ENCODE measurements around the gene CPSF4. TPM values are rescaled to one million over a fixed set of nuclear protein-coding genes. Genes with fewer than 3 reads are reported as not detected.

Gene CPSF4
- total and polyA plus RNA-seq, 2 donors (not counting 1 experiment from before 2014, with no cell fraction given), result 52.9 to 63.2 TPM

- Histone ChIP-seq H3K9me3 (ENCODE audit: control extremely low read depth in 1 of 3, control insufficient read depth in 2 of 3, insufficient read depth in 1 of 3, low read length in 2 of 3) (no peaks in the 10 kb centered on the region), H3K79me2 (ENCODE audit: control insufficient read depth, insufficient read depth, low read length) (peaks cover 44% of the 10 kb centered on the region), H3K36me3 (replicated peaks in 1 of 2; ENCODE audit: control extremely low read depth in 1 of 2, control insufficient read depth in 1 of 2, extremely low read depth in 1 of 2, insufficient read depth in 2 of 2, low read length in 1 of 2) (peaks cover 0 to 71% of the 10 kb centered on the region in 2 experiments), H4K20me1 (ENCODE audit: control insufficient read depth, insufficient read depth, low read length, poor library complexity, severe bottlenecking) (peaks cover 12% of the 10 kb centered on the region), H3K4me3 (ENCODE audit: control extremely low read depth in 1 of 5, extremely low read depth in 1 of 5, insufficient read depth in 1 of 5, low read depth in 2 of 5, low read length in 4 of 5) (no peak overlapping the region), H3K9ac (ENCODE audit: low read length) (no peak overlapping the region), H3K4me2 (replicated peaks; ENCODE audit: low read depth, low read length, poor library complexity, severe bottlenecking) (no peak overlapping the region), H3K27ac (ENCODE audit: low read length in 2 of 2) (no peak overlapping the region), H3K4me1 (ENCODE audit: control insufficient read depth in 2 of 2, insufficient read depth in 2 of 2, low read length in 2 of 2) (no peaks in the 10 kb centered on the region), H2AFZ (ENCODE audit: insufficient read depth, low read depth, low read length, poor library complexity, severe bottlenecking) (no peak overlapping the region), H3K27me3 (replicated peaks in 1 of 4; ENCODE audit: control extremely low read depth in 1 of 4, control insufficient read depth in 3 of 4, insufficient read depth in 4 of 4, low read length in 3 of 4) (no peaks in the 10 kb centered on the region)
- Mint-ChIP-seq H3K27ac (no peak overlapping the region), H3K4me3 (no peak overlapping the region), H3K9me3 (ENCODE audit: insufficient read depth) (no peaks in the 10 kb centered on the region), H3K27me3 (no peaks in the 10 kb centered on the region), H3K4me1 (no peaks in the 10 kb centered on the region)
- no peak for ATAC-seq (ENCODE audit: low read depth)
- no peak for DNase-seq
- POLR2A ChIA-PET, result no interaction called here
- TF ChIP-seq, protein P1, sequence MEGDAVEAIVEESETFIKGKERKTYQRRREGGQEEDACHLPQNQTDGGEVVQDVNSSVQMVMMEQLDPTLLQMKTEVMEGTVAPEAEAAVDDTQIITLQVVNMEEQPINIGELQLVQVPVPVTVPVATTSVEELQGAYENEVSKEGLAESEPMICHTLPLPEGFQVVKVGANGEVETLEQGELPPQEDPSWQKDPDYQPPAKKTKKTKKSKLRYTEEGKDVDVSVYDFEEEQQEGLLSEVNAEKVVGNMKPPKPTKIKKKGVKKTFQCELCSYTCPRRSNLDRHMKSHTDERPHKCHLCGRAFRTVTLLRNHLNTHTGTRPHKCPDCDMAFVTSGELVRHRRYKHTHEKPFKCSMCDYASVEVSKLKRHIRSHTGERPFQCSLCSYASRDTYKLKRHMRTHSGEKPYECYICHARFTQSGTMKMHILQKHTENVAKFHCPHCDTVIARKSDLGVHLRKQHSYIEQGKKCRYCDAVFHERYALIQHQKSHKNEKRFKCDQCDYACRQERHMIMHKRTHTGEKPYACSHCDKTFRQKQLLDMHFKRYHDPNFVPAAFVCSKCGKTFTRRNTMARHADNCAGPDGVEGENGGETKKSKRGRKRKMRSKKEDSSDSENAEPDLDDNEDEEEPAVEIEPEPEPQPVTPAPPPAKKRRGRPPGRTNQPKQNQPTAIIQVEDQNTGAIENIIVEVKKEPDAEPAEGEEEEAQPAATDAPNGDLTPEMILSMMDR (IDR thresholded peaks at IDR 0.05), result no peak
- no peak for TF ChIP-seq EZH2 (IDR thresholded peaks at IDR 0.05; ENCODE audit: borderline replicate concordance, insufficient read depth, low read depth, low read length, poor library complexity, severe bottlenecking)
- 98% methylated on average over 13 of the region's 13 CpGs for WGBS (ENCODE audit: insufficient coverage)
- CTCF ChIA-PET, result no interaction called here
- intact Hi-C loops (cut with micrococcal nuclease), result no loop called here
Observed at GRCh38 chr7:99452541-99452940, 13.8 kb downstream of the CPSF4 start.

DNA sequence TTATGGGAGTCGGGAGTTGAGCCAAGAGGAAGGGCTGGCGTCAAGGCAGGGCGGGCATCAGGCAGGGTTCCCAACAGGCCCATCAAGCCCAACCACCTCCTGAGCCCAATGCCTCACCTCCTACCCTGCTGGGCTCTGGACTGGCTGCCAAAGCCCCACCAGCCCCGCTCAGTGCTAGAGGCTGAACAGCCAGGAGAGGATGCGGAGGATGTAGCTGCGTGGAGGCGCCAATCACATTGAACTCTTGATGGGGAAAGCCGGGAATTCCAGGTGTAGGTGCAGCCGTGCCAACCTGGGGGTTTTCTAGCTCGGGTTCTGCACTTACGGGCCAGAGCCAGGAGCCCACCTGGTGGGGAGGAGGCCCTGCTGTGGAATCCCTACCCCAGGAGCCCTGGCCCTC lies 14.4 kb downstream of the CPSF4 start:
- Histone ChIP-seq H3K9ac (ENCODE audit: low read length) (no peak overlapping the region), H3K27ac (ENCODE audit: low read length in 2 of 2) (no peak overlapping the region), H3K27me3 (replicated peaks in 1 of 4; ENCODE audit: control extremely low read depth in 1 of 4, control insufficient read depth in 3 of 4, insufficient read depth in 4 of 4, low read length in 3 of 4) (no peaks in the 10 kb centered on the region), H3K4me3 (ENCODE audit: control extremely low read depth in 1 of 5, extremely low read depth in 1 of 5, insufficient read depth in 1 of 5, low read depth in 2 of 5, low read length in 4 of 5) (no peak overlapping the region), H3K9me3 (ENCODE audit: control extremely low read depth in 1 of 3, control insufficient read depth in 2 of 3, insufficient read depth in 1 of 3, low read length in 2 of 3) (no peaks in the 10 kb centered on the region), H3K79me2 (ENCODE audit: control insufficient read depth, insufficient read depth, low read length) (peaks cover 48% of the 10 kb centered on the region), H3K36me3 (replicated peaks in 1 of 2; ENCODE audit: control extremely low read depth in 1 of 2, control insufficient read depth in 1 of 2, extremely low read depth in 1 of 2, insufficient read depth in 2 of 2, low read length in 1 of 2) (peaks cover 0 to 71% of the 10 kb centered on the region in 2 experiments), H4K20me1 (ENCODE audit: control insufficient read depth, insufficient read depth, low read length, poor library complexity, severe bottlenecking) (peaks cover 17% of the 10 kb centered on the region), H3K4me1 (ENCODE audit: control insufficient read depth in 2 of 2, insufficient read depth in 2 of 2, low read length in 2 of 2) (no peaks in the 10 kb centered on the region), H3K4me2 (replicated peaks; ENCODE audit: low read depth, low read length, poor library complexity, severe bottlenecking) (no peak overlapping the region), H2AFZ (ENCODE audit: insufficient read depth, low read depth, low read length, poor library complexity, severe bottlenecking) (no peak overlapping the region)
- DNase-seq, result no peak
- Mint-ChIP-seq H3K27me3 (no peaks in the 10 kb centered on the region), H3K27ac (no peak overlapping the region), H3K4me3 (no peak overlapping the region), H3K4me1 (no peaks in the 10 kb centered on the region), H3K9me3 (ENCODE audit: insufficient read depth) (no peaks in the 10 kb centered on the region)
- CTCF ChIA-PET, result no interaction called here
- POLR2A ChIA-PET, result no interaction called here
- no peak for ATAC-seq (ENCODE audit: low read depth)
- intact Hi-C loops (cut with micrococcal nuclease), result no loop called here
- over 99% methylated on average over 11 of the region's 11 CpGs for WGBS (ENCODE audit: insufficient coverage)
- TF ChIP-seq, protein P1 (IDR thresholded peaks at IDR 0.05), result no peak
- no peak for TF ChIP-seq EZH2 (IDR thresholded peaks at IDR 0.05; ENCODE audit: borderline replicate concordance, insufficient read depth, low read depth, low read length, poor library complexity, severe bottlenecking)
